Gastrocnemius medialis (tissue), 4 donors: Measurements from ENCODE around the gene PMEPA1. TPM values are rescaled to one million over a fixed set of nuclear protein-coding genes. Genes with fewer than 3 reads are reported as not detected.

ENCODE experiments used
- ATAC-seq, 2 donors: fragments of 150-250 bp; one replicate each; pipeline ENCODE4 v1.9.1; 2016
- DNase-seq, 2 donors: peaks; one replicate each; pipeline ENCODE4 v3.0.0-alpha.2; 2019
- H3K27ac ChIP-seq, 4 donors: fragments of 200-600 bp; sonication (generic); 1 replicate in 1 of 4; 2 replicates in 3 of 4; pipeline ENCODE4 v1.5.1; 2016 to 2018; ENCODE audit warnings: mild to moderate bottlenecking in 2 of 4, moderate library complexity in 1 of 4
- H3K27me3 ChIP-seq, 3 donors: fragments of 200-600 bp; sonication (generic) in 2 of 3; 1 replicate in 1 of 3; 2 replicates in 2 of 3; pipeline versions ENCODE4 v1.5.1 to v1.6.0; 2016 to 2019; ENCODE audit warnings: mild to moderate bottlenecking in 1 of 3, moderate library complexity in 1 of 3
- H3K36me3 ChIP-seq, 2 donors: fragments of 200-600 bp; sonication (generic) in 1 of 2; one replicate each; pipeline ENCODE4 v1.5.1; 2017 to 2018
- H3K4me1 ChIP-seq, 2 donors: fragments of 200-600 bp; sonication (generic) in 1 of 2; one replicate each; pipeline ENCODE4 v1.5.1; 2016 to 2017; ENCODE audit warnings: mild to moderate bottlenecking in 2 of 2
- H3K4me3 ChIP-seq, 4 donors: fragments of 200-600 bp; sonication (generic) in 3 of 4; 1 replicate in 1 of 4; 2 replicates in 3 of 4; pipeline ENCODE4 v1.5.1; 2016 to 2019; ENCODE audit warnings: mild to moderate bottlenecking in 2 of 4
- H3K9me3 ChIP-seq, 3 donors: fragments of 200-600 bp; sonication (generic) in 2 of 3; 1 replicate in 1 of 3; 2 replicates in 2 of 3; pipeline ENCODE4 v1.5.1; 2016 to 2019
- POLR2A ChIP-seq, 2 donors: fragments of 450-650 bp; IDR thresholded peaks; one replicate each; pipeline ENCODE4 v1.6.1; 2017; ENCODE audit warnings: antibody characterized with exemption in 2 of 2, mild to moderate bottlenecking in 2 of 2, moderate library complexity in 2 of 2
- in situ Hi-C, 4 donors: fragments of 200-750 bp; cut with MboI; loops; one replicate each; pipeline versions ENCODE4 v1.15.0 to v1.8.0; 2017; ENCODE audit warnings: low sequenced_read_pairs in 4 of 4
- intact Hi-C: fragments of 100-400 bp; cut with DNase I; formaldehyde crosslinking; loops from one replicate; pipeline ENCODE4 v1.15.1; 2023; ENCODE audit warnings: low total_unique reads
- total RNA-seq, 4 donors: library from RNA; depleted of rRNA; stranded (reverse); fragments of >200 nt; gene quantifications; one replicate each; pipeline versions ENCODE4 v1.1.0 to v1.2.3, GENCODE V29; 2016
- TF ChIP-seq, protein P1 (sequence below), 5 experiments: fragments of 450-650 bp in 3 of 5; fragments of 200-600 bp in 2 of 5; sonication (generic) in 2 of 5; IDR thresholded peaks in 4 of 5; conservative IDR thresholded peaks in 1 of 5; 1 replicate in 4 of 5; 2 replicates in 1 of 5; pipeline ENCODE4 v1.5.1; 2016 to 2019; ENCODE audit warnings: antibody characterized with exemption in 5 of 5, mild to moderate bottlenecking in 3 of 5, moderate library complexity in 3 of 5

PMEPA1 gene
- total RNA-seq, 4 donors from 2014 or later, result 1.5 to 8.1 (median 5.8) TPM

DNA sequence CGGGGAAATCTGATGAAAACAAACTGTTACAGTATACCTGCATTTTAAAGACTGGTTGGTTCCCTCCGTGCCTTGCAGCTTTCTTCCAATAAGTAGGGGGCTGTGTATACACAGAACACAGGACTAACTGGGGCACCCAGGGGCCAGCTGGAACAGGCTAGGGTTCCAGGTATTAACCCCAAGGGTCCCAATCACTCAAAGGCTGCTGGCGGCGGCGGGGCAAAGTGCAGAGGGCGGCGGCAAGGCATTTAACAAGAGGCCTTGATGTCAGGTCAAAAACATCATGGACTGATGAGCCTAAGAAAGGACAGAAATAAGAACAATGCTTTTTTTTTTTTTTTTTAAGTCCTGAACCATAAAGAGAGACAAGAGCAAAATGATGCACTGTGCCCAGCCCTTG lies 2.5 kb downstream of the PMEPA1 start:
- TF ChIP-seq, protein P1, sequence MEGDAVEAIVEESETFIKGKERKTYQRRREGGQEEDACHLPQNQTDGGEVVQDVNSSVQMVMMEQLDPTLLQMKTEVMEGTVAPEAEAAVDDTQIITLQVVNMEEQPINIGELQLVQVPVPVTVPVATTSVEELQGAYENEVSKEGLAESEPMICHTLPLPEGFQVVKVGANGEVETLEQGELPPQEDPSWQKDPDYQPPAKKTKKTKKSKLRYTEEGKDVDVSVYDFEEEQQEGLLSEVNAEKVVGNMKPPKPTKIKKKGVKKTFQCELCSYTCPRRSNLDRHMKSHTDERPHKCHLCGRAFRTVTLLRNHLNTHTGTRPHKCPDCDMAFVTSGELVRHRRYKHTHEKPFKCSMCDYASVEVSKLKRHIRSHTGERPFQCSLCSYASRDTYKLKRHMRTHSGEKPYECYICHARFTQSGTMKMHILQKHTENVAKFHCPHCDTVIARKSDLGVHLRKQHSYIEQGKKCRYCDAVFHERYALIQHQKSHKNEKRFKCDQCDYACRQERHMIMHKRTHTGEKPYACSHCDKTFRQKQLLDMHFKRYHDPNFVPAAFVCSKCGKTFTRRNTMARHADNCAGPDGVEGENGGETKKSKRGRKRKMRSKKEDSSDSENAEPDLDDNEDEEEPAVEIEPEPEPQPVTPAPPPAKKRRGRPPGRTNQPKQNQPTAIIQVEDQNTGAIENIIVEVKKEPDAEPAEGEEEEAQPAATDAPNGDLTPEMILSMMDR (IDR thresholded peaks at IDR 0.05 in 4 of 5, conservative IDR thresholded peaks at IDR 0.05 in 1 of 5), result no peak
- no peak for TF ChIP-seq POLR2A (IDR thresholded peaks at IDR 0.05)
- H3K4me1 ChIP-seq, result peaks cover 37 to 38% of the 10 kb centered on the region in 2 donors

DNA sequence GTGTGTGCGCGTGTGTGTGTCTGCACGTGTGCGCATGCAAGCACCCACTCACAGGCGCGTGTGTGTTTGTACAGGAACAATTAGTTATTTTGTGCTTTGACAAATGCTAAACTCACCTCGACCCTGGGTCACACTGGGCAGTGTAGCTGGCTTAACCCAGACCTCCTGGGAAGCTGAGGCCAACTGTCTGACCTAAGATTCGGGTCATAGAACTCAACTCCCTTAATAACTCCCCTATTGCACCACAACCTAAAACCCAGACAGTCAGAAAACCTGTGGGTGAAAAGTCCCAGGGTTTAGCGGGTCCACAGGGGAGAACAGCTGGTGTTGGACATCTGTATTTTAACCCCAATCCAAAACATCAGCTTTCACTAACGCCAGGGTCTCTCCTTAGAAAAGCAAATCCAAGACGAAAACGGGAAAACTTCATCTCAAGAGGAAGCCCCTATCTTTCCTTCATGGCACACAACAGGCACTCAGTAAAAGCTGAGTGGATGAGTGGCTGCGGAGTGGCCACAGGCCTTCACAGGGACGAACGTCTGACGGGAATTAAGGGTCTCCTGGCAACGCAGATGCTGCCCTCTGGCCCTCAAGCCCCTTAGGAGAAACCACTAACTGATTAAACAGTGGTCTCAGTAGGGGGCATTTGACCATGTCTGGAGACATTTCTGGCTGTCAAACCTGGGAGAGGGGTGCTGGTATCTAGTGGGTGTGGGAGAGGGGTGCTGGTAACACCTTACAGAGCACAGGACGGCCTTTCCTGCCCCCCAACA lies 4.5 kb downstream of the PMEPA1 start:
- DNase-seq, result no peak
- no peaks in the 10 kb centered on the region for H3K36me3 ChIP-seq
- H3K9me3 ChIP-seq, result no peaks in the 10 kb centered on the region
- intact Hi-C loops, result no loop called here
- in situ Hi-C loops, result loop anchor here in 2 of 4 donors (25.0 kb wide), 2 partner anchors 318 to 1318 kb away; partner anchors contain the start of genes AURKA (in 1 of the 2), CSTF1 (in 1 of the 2) and RBM38 (in 1 of the 2)
- peak overlapping the region in 3 of 4 donors; percentile 23 to 88 (median 78) for H3K27ac ChIP-seq
- no peak overlapping the region for H3K4me3 ChIP-seq
- TF ChIP-seq POLR2A (IDR thresholded peaks at IDR 0.05), result no peak
- TF ChIP-seq, protein P1 (IDR thresholded peaks at IDR 0.05 in 4 of 5, conservative IDR thresholded peaks at IDR 0.05 in 1 of 5), result no peak
- H3K4me1 ChIP-seq, result peaks cover 20 to 24% of the 10 kb centered on the region in 2 donors
- H3K27me3 ChIP-seq, result no peaks in the 10 kb centered on the region
- ATAC-seq, result no peak

More for the DNA sequence above, 2.5 kb downstream of the PMEPA1 start:
- ATAC-seq (no peak), DNase-seq (no peak)
- Histone ChIP-seq H3K27ac (peak overlapping the region; percentile 78 to 88 (median 82)), H3K9me3 (no peaks in the 10 kb centered on the region), H3K4me3 (no peak overlapping the region), H3K27me3 (no peaks in the 10 kb centered on the region), H3K36me3 (no peaks in the 10 kb centered on the region)
- intact Hi-C loops, result loop anchor here (2.0 kb wide), 1 partner anchor 41 kb away; no protein-coding TSS in a partner anchor
- in situ Hi-C loops, result loop anchor here in 2 of 4 donors (25.0 kb wide), 2 partner anchors 320 to 1320 kb away; partner anchors contain the start of genes AURKA (in 1 of the 2), CSTF1 (in 1 of the 2) and RBM38 (in 1 of the 2)

DNA sequence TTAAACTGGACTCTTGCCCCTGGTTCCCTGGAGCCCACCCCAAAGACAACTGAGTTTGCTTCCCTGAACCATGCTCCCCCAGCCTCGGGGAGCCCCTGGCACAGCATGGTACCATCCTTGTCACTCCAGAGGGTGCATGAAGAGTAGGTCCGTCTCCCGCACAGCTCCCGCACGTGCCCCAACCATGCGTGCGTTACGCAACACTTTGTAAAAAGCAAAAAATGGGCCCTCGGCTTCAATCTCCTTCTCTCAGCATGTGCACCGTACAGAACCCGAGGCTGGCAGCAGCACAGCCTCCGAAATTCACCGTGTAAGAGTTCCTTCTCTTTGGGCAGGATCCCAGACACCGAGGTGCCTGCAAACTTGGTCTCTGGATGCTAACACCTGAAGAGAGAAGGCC lies 5.6 kb downstream of the PMEPA1 start:
- peaks cover 20 to 23% of the 10 kb centered on the region in 2 donors for H3K4me1 ChIP-seq
- DNase-seq (no peak), ATAC-seq (no peak)
- no peak for TF ChIP-seq POLR2A (IDR thresholded peaks at IDR 0.05)
- TF ChIP-seq, protein P1 (IDR thresholded peaks at IDR 0.05 in 4 of 5, conservative IDR thresholded peaks at IDR 0.05 in 1 of 5), result no peak
- no peaks in the 10 kb centered on the region for H3K9me3 ChIP-seq
- no peaks in the 10 kb centered on the region for H3K27me3 ChIP-seq
- intact Hi-C loops (no loop called here), in situ Hi-C loops (loop anchor here in 2 of 4 donors (25.0 kb wide), 2 partner anchors 317 to 1317 kb away; partner anchors contain the start of genes AURKA (in 1 of the 2), CSTF1 (in 1 of the 2) and RBM38 (in 1 of the 2))
- no peak overlapping the region for H3K4me3 ChIP-seq
- H3K36me3 ChIP-seq, result no peaks in the 10 kb centered on the region
- H3K27ac ChIP-seq, result no peak overlapping the region

DNA sequence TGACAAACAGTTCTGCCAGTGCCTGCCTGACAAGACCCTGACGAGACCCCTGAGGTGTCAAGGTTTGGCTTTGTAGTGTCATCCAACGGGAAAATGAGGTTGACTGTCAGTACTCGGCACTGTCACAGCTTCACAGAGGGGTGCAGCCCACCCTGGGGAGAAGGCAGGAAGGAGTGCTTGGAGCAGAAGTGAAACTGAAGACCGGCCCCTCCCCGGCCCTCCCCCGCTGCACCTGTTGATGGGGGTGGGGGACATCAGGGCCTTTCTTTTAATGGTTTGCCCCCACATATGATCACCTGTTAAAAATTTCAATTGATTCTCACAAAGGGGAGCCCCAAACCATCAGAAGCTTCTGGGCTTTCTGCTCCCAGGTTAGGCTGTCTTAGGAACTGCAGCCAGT lies 6.8 kb downstream of the PMEPA1 start:
- Histone ChIP-seq H3K9me3 (no peaks in the 10 kb centered on the region), H3K27me3 (no peaks in the 10 kb centered on the region), H3K36me3 (no peaks in the 10 kb centered on the region), H3K4me1 (peaks cover 23 to 27% of the 10 kb centered on the region in 2 donors), H3K27ac (no peak overlapping the region), H3K4me3 (no peak overlapping the region)
- DNase-seq (no peak), ATAC-seq (no peak)
- in situ Hi-C loops, result loop anchor here in 2 of 4 donors (25.0 kb wide), 2 partner anchors 316 to 1316 kb away; partner anchors contain the start of genes AURKA (in 1 of the 2), CSTF1 (in 1 of the 2) and RBM38 (in 1 of the 2)
- intact Hi-C loops, result no loop called here
- no peak for TF ChIP-seq POLR2A (IDR thresholded peaks at IDR 0.05)
- TF ChIP-seq, protein P1 (IDR thresholded peaks at IDR 0.05 in 4 of 5, conservative IDR thresholded peaks at IDR 0.05 in 1 of 5), result no peak
